ENCODE measurements around the gene TEKT5. TPM values are rescaled to one million over a fixed set of nuclear protein-coding genes. Genes with fewer than 3 reads are reported as not detected.
A peak's percentile ranks its signal among the peaks of the same experiment; 100 is the strongest.

Gene TEKT5
- total RNA-seq, 1 experiment from 2014 or later, result not detected

DNA sequence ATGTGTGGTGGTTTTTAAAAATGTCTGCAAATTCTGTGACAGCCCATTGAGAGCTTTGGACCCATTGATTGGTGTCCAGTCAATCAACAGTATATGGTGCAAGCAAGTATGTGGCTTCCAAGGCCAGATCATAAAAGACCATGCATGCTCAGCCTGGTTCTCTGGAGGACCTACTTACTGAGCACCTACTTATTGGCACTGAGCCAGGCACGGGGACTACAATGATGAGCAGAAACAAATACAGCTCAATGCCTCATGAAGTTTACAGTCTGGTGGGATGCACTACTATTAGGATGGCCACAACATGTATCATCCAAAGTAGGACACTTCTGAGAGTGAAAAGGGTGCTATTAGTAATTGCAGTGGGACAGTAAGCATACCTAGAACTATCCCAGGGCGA lies 107.1 kb downstream of the TEKT5 start:
- no TSS peak for BruUV-seq (replicated peaks)
- Mint-ChIP-seq H3K27ac (ENCODE audit: low read depth, unreplicated experiment) (no peak overlapping the region), H3K4me1 (ENCODE audit: insufficient read depth, unreplicated experiment) (no peaks in the 10 kb centered on the region), H3K36me3 (ENCODE audit: insufficient read depth, unreplicated experiment) (no peaks in the 10 kb centered on the region), H3K27me3 (ENCODE audit: insufficient read depth, unreplicated experiment) (peaks cover 26% of the 10 kb centered on the region), H3K9me3 (ENCODE audit: unreplicated experiment) (no peaks in the 10 kb centered on the region), H3K4me3 (ENCODE audit: unreplicated experiment) (no peak overlapping the region)
- TF ChIP-seq, protein P1, sequence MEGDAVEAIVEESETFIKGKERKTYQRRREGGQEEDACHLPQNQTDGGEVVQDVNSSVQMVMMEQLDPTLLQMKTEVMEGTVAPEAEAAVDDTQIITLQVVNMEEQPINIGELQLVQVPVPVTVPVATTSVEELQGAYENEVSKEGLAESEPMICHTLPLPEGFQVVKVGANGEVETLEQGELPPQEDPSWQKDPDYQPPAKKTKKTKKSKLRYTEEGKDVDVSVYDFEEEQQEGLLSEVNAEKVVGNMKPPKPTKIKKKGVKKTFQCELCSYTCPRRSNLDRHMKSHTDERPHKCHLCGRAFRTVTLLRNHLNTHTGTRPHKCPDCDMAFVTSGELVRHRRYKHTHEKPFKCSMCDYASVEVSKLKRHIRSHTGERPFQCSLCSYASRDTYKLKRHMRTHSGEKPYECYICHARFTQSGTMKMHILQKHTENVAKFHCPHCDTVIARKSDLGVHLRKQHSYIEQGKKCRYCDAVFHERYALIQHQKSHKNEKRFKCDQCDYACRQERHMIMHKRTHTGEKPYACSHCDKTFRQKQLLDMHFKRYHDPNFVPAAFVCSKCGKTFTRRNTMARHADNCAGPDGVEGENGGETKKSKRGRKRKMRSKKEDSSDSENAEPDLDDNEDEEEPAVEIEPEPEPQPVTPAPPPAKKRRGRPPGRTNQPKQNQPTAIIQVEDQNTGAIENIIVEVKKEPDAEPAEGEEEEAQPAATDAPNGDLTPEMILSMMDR (IDR thresholded peaks at IDR 0.05; ENCODE audit: unreplicated experiment), result no peak
- ChIA-PET POLR2A (no interaction called here), CTCF (interaction anchor here (0.6 to 0.7 kb wide), 2 partner anchors 22 to 90 kb away, joined by 3 read pairs; no protein-coding TSS in a partner anchor)
- intact Hi-C loops (cut with micrococcal nuclease), result no loop called here
- no peak for DNase-seq (ENCODE audit: unreplicated experiment)

- CTCF ChIA-PET, result no interaction called here
- intact Hi-C loops (cut with micrococcal nuclease), result no loop called here
- H3K27me3 Mint-ChIP-seq (ENCODE audit: insufficient read depth, unreplicated experiment), result peaks cover 26% of the 10 kb centered on the region
- no peaks in the 10 kb centered on the region for H3K9me3 Mint-ChIP-seq (ENCODE audit: unreplicated experiment)
- no peak overlapping the region for H3K4me3 Mint-ChIP-seq (ENCODE audit: unreplicated experiment)
- no peaks in the 10 kb centered on the region for H3K4me1 Mint-ChIP-seq (ENCODE audit: insufficient read depth, unreplicated experiment)
- POLR2A ChIA-PET, result no interaction called here
- TF ChIP-seq, protein P1 (IDR thresholded peaks at IDR 0.05; ENCODE audit: unreplicated experiment), result no peak
- H3K27ac Mint-ChIP-seq (ENCODE audit: low read depth, unreplicated experiment), result no peak overlapping the region
- H3K36me3 Mint-ChIP-seq (ENCODE audit: insufficient read depth, unreplicated experiment), result no peaks in the 10 kb centered on the region
- BruUV-seq (replicated peaks), result no TSS peak
- no peak for DNase-seq (ENCODE audit: unreplicated experiment)
These were observed 109.7 kb downstream of the TEKT5 start for GRCh38 chr16:10584981-10585438.

DNA sequence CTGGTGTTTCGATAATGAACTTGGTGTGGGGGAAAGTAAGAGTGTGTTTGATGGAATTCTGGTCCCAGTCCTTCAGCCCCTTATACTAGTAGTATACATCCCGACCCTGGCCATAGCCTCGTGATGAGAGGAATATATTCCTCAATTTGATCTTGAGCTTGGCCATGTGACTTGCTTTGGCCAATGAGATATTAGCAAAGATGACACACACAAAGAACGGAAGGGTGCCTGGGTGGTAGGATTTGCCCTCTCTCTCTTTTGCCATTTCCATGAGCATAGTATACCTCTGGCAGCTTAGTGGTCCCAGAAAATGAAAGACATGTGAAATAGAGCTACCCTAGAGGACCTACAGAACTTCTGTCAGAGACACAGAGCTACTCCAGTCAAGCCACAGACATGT lies 111.5 kb downstream of the TEKT5 start:
- Mint-ChIP-seq H3K27ac (ENCODE audit: low read depth, unreplicated experiment) (no peak overlapping the region), H3K4me1 (ENCODE audit: insufficient read depth, unreplicated experiment) (peaks cover 15% of the 10 kb centered on the region), H3K27me3 (ENCODE audit: insufficient read depth, unreplicated experiment) (peaks cover 17% of the 10 kb centered on the region), H3K4me3 (ENCODE audit: unreplicated experiment) (no peak overlapping the region), H3K9me3 (ENCODE audit: unreplicated experiment) (no peaks in the 10 kb centered on the region), H3K36me3 (ENCODE audit: insufficient read depth, unreplicated experiment) (no peaks in the 10 kb centered on the region)
- DNase-seq (ENCODE audit: unreplicated experiment), result no peak
- ChIA-PET CTCF (interaction anchor here (0.5 to 0.6 kb wide), 3 partner anchors 60 to 75 kb away, joined by 3 read pairs; no protein-coding TSS in a partner anchor), POLR2A (no interaction called here)
- no TSS peak for BruUV-seq (replicated peaks)
- TF ChIP-seq, protein P1 (IDR thresholded peaks at IDR 0.05; ENCODE audit: unreplicated experiment), result no peak
- intact Hi-C loops (cut with micrococcal nuclease), result no loop called here

DNA sequence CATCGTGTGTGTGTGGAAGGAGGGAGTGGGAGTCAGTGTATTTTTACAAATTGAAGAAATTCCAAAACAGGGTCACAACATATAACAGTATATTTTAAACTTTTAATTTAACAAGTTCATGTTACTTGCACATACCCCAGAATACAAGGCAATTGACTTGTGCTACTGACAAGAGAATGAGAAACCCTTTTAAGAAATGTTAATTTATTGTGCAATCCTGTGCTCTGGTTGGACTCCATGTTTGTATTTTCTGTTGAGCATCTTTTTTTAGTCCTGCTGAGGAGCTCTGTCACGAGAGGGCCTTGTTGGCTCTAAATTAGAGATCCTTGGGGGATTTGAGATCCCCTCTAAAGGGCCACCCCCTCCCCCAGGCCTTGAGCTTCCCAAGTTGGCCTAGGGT lies 113.2 kb downstream of the TEKT5 start:
- no TSS peak for BruUV-seq (replicated peaks)
- CTCF ChIA-PET, result interaction anchor here (0.5 to 1.0 kb wide), 3 partner anchors 67 to 680 kb away, joined by 3 to 7 read pairs (median 3); no protein-coding TSS in a partner anchor
- H3K4me3 Mint-ChIP-seq (ENCODE audit: unreplicated experiment), result peak overlapping the region; percentile 73
- intact Hi-C loops (cut with micrococcal nuclease), result loop anchor here (2.0 kb wide), 1 partner anchor 155 kb away; no protein-coding TSS in a partner anchor
- peaks cover 8% of the 10 kb centered on the region for H3K27me3 Mint-ChIP-seq (ENCODE audit: insufficient read depth, unreplicated experiment)
- no peaks in the 10 kb centered on the region for H3K36me3 Mint-ChIP-seq (ENCODE audit: insufficient read depth, unreplicated experiment)
- POLR2A ChIA-PET, result no interaction called here
- no peaks in the 10 kb centered on the region for H3K9me3 Mint-ChIP-seq (ENCODE audit: unreplicated experiment)
- peaks cover 16% of the 10 kb centered on the region for H3K4me1 Mint-ChIP-seq (ENCODE audit: insufficient read depth, unreplicated experiment)
- no peak for DNase-seq (ENCODE audit: unreplicated experiment)
- H3K27ac Mint-ChIP-seq (ENCODE audit: low read depth, unreplicated experiment), result no peak overlapping the region
- TF ChIP-seq, protein P1 (IDR thresholded peaks at IDR 0.05; ENCODE audit: unreplicated experiment), result no peak
